HCT116 (cell line): ENCODE data around the gene PDSS1. TPM values are rescaled to one million over a fixed set of nuclear protein-coding genes. Genes with fewer than 3 reads are reported as not detected.
"Not testable (repeated sequence)": the region's sequence is repeated elsewhere in the genome, so short reads cannot be mapped to it uniquely, and the experiment has no call there.

Source experiments
- ATAC-seq: fragments of 200-7000 bp; cut with Tn5 transposase; 2 replicates; pipeline ENCODE4 v1.9.1; 2020; ENCODE audit warnings: mild to moderate bottlenecking, moderate library complexity
- BruUV-seq: library from RNA; stranded (reverse); fragments of 400-500 nt; replicated peaks from 2 replicates; lab custom pipeline; 2021; lab: Mats Ljungman, UMichigan
- CTCF ChIA-PET: fragments of 300-600 bp; sonication (Branson Sonifier 250); formaldehyde crosslinking; loops from one replicate; lab custom pipeline; 2021; ENCODE audit warnings: antibody characterized with exemption; lab: Charles Lee
- POLR2A ChIA-PET: fragments of 300-600, 350-600 bp; sonication (Branson Sonifier 250); formaldehyde crosslinking; loops from one replicate; lab custom pipeline; 2021; ENCODE audit warnings: antibody characterized with exemption; lab: Charles Lee
- RAD21 ChIA-PET, 2 experiments: fragments of 300-600 bp; sonication (Branson Sonifier 250); formaldehyde crosslinking; loops; one replicate each; lab custom pipeline; 2023; ENCODE audit warnings: low total read pairs in 2 of 2; ENCODE audit not compliant: uncharacterized antibody in 2 of 2, unreplicated experiment in 2 of 2, low non-redundant PET in 1 of 2; lab: Charles Lee
- DNase-seq: peaks from one replicate; pipeline ENCODE4 v3.0.0-alpha.2; 2010; ENCODE audit warnings: low read depth, low spot score
- H2AFZ ChIP-seq: fragments of 200-600 bp; shearing (Covaris generic), sonication (generic); 2 replicates; pipeline ENCODE4 v1.6.1; 2017; ENCODE audit warnings: low read depth, mixed run types, mixed read lengths, antibody characterized with exemption, low read length; ENCODE audit not compliant: poor library complexity, severe bottlenecking
- H3K27ac ChIP-seq: 2 replicates; pipeline ENCODE4 v1.5.1; 2012; ENCODE audit warnings: low read depth, low read length
- H3K27me3 ChIP-seq: fragments of 200-600 bp; sonication (generic); 2 replicates; pipeline ENCODE4 v1.6.1; 2016; ENCODE audit warnings: mixed run types, low read length, mixed read lengths; ENCODE audit not compliant: insufficient read depth
- H3K36me3 ChIP-seq, 2 experiments: fragments of 200-500 bp in 1 of 2; fragments of 200-600 bp in 1 of 2; sonication (Bioruptor generic) in 1 of 2; sonication (generic) in 1 of 2; 2 replicates each; pipeline versions ENCODE4 v1.5.1 to v1.6.1; 2014 to 2016; ENCODE audit warnings: low read length in 2 of 2, inconsistent platforms in 1 of 2, mixed read lengths in 1 of 2, mixed run types in 1 of 2; ENCODE audit not compliant: insufficient read depth in 2 of 2, control insufficient read depth in 1 of 2
- H3K4me1 ChIP-seq, 2 experiments: fragments of 200-600 bp in 1 of 2; sonication (generic) in 1 of 2; 2 replicates each; pipeline versions ENCODE4 v1.5.1 to v1.6.1; 2012 to 2017; ENCODE audit warnings: low read length in 2 of 2, inconsistent platforms in 1 of 2, mild to moderate bottlenecking in 1 of 2, mixed read lengths in 1 of 2, mixed run types in 1 of 2, moderate library complexity in 1 of 2; ENCODE audit not compliant: insufficient read depth in 2 of 2, control insufficient read depth in 1 of 2
- H3K4me2 ChIP-seq: fragments of 200-600 bp; sonication (generic); 2 replicates; pipeline ENCODE4 v1.6.1; 2017; ENCODE audit warnings: mixed run types, low read length, mixed read lengths
- H3K4me3 ChIP-seq, 2 experiments: fragments of 200-600 bp in 1 of 2; sonication (generic) in 1 of 2; replicated peaks in 1 of 2; 2 replicates each; pipeline ENCODE4 v1.5.1; 2011 to 2016; ENCODE audit warnings: low read length in 2 of 2, control low read depth in 1 of 2, low read depth in 1 of 2, mild to moderate bottlenecking in 1 of 2, mixed read lengths in 1 of 2, mixed run types in 1 of 2
- H3K79me2 ChIP-seq: fragments of 200-600 bp; sonication (generic); 2 replicates; pipeline ENCODE4 v1.6.1; 2017; ENCODE audit warnings: mild to moderate bottlenecking, mixed run types, low read length, moderate library complexity, mixed read lengths; ENCODE audit not compliant: insufficient read depth
- H3K9ac ChIP-seq: fragments of 200-600 bp; sonication (generic); 2 replicates; pipeline ENCODE4 v1.6.1; 2016; ENCODE audit warnings: low read length, mixed read lengths
- H3K9me2 ChIP-seq: fragments of 200-600 bp; sonication (generic), shearing (Covaris generic); 2 replicates; pipeline ENCODE4 v1.6.1; 2017; ENCODE audit warnings: mixed run types, mild to moderate bottlenecking, moderate library complexity; ENCODE audit not compliant: insufficient read depth
- H3K9me3 ChIP-seq, 2 experiments: fragments of 200-500 bp in 1 of 2; fragments of 200-600 bp in 1 of 2; sonication (Bioruptor generic) in 1 of 2; sonication (generic) in 1 of 2; 2 replicates each; pipeline ENCODE4 v1.6.1; 2014 to 2017; ENCODE audit warnings: low read length in 2 of 2, mixed read lengths in 2 of 2, inconsistent platforms in 1 of 2, low read depth in 1 of 2, mild to moderate bottlenecking in 1 of 2, mixed run types in 1 of 2, moderate library complexity in 1 of 2; ENCODE audit not compliant: control insufficient read depth in 1 of 2, insufficient read depth in 1 of 2
- H4K20me1 ChIP-seq: fragments of 200-600 bp; sonication (generic), shearing (Covaris generic); 2 replicates; pipeline ENCODE4 v1.6.1; 2017; ENCODE audit warnings: mixed run types, mild to moderate bottlenecking, moderate library complexity; ENCODE audit not compliant: insufficient read depth
- ATF3 ChIP-seq: IDR thresholded peaks from 2 replicates; pipeline ENCODE4 v1.6.1; 2012
- CBX3 ChIP-seq: IDR thresholded peaks from 2 replicates; pipeline ENCODE4 v1.6.1; 2012; ENCODE audit warnings: low read depth
- EGR1 ChIP-seq: IDR thresholded peaks from 2 replicates; pipeline ENCODE4 v1.6.1; 2012; ENCODE audit warnings: low read depth
- ELF1 ChIP-seq: IDR thresholded peaks from 2 replicates; pipeline ENCODE4 v1.6.1; 2012; ENCODE audit warnings: low read depth, borderline replicate concordance
- EZH2 ChIP-seq: fragments of 200-600 bp; sonication (generic); IDR thresholded peaks from 2 replicates; pipeline ENCODE4 v1.6.1; 2017; ENCODE audit warnings: antibody characterized with exemption, mixed run types
- EZH2phosphoT487 ChIP-seq: fragments of 200-600 bp; IDR thresholded peaks from 2 replicates; pipeline ENCODE4 v1.6.1; 2018; ENCODE audit warnings: antibody characterized with exemption, borderline replicate concordance
- FOSL1 ChIP-seq: IDR thresholded peaks from 2 replicates; pipeline ENCODE4 v1.6.1; 2012; ENCODE audit warnings: low read depth
- intact Hi-C: fragments of 100-400 bp; cut with micrococcal nuclease; formaldehyde crosslinking; loops from 2 replicates; pipeline ENCODE4 v1.10.0; 2022
- total RNA-seq: library from RNA; stranded (reverse); gene quantifications from one replicate; pipeline ENCODE4 v1.2.1, GENCODE V29; 2021; ENCODE audit not compliant: unreplicated experiment
- TF ChIP-seq, protein P1 (sequence below): IDR thresholded peaks from 2 replicates; pipeline ENCODE4 v1.6.1; 2012; ENCODE audit warnings: low read depth
- TF ChIP-seq, protein P2 (sequence below): IDR thresholded peaks from 2 replicates; pipeline ENCODE4 v1.6.1; 2012

PDSS1 gene
- total RNA-seq, 1 experiment from 2014 or later, result 23.5 TPM

DNA sequence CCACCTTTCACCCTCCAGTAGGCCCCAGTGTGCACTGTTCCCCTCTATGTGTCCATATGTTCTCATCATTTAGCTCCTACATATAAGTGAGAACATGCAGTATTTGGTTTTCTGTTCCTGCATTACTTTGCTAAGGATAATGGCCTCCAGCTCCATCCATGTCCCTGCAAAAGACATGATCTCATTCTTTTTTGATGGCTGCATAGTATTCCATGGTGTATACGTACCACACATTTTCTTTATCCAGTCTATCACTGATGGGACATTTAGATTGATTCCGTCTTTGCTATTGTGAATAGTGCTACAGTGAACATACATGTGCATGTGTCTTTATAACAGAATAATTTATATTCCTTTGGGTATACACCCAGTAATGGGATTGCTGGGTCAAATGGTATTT is 92.3 kb downstream of the PDSS1 start:
- H3K4me3 ChIP-seq, DNase-seq, RAD21 ChIA-PET, H4K20me1 ChIP-seq, POLR2A ChIA-PET, H3K9ac ChIP-seq, H3K27me3 ChIP-seq, H3K9me3 ChIP-seq, H3K4me1 ChIP-seq, H3K27ac ChIP-seq, H3K36me3 ChIP-seq, CTCF ChIA-PET, H3K4me2 ChIP-seq, intact Hi-C loops, H3K9me2 ChIP-seq, ATAC-seq, H2AFZ ChIP-seq, BruUV-seq: not testable (repeated sequence)
- H3K79me2 ChIP-seq, result peaks cover 23% of the 10 kb centered on the region

DNA sequence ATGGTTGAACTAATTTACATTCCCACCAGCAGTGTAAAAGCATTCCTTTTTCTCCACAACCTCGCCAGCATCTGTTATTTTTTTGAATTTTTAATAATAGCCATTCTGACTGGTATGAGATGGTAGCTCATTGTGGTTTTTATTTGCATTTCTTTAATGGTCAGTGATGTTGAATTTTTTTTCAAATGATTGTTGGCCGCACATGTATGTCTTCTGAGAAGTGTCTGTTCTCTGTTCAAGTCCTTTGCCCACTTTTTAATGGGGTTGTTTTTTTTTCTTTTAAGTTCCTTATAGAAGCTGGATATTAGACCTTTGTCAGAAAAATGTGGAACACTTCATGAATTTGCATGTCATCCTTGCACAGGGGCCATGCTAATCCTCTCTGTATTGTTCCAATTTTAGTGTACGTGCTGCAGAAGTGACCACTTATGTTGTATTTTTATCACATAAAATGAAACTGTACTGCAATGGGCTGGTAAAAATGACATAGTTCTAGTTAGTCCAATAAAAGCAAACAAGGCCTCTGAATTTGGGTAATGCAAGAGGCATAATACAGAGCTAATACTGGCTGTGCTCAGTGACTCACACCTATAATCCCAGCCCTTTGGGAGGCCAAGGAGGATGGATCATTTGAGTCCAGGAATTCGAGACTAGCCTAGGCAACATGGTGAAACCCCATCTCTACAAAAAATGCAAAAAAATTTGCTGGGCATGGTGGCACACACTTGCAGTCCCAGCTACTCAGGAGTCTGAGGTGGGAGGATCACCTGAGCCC is 92.9 kb downstream of the PDSS1 start:
- DNase-seq, result no peak
- Histone ChIP-seq H3K4me3 (no peak overlapping the region), H3K9ac (no peak overlapping the region), H4K20me1 (0 out of 2 replicates have a peak, but pooled peaks cover 5% of the 10 kb centered on the region), H3K4me2 (no peak overlapping the region), H3K4me1 (peaks cover 0 to 3% of the 10 kb centered on the region in 2 experiments; a peak in 1 of 4 replicates), H3K27ac (no peak overlapping the region), H3K9me2 (no peaks in the 10 kb centered on the region), H3K36me3 (no peaks in the 10 kb centered on the region), H2AFZ (no peak overlapping the region), H3K27me3 (no peaks in the 10 kb centered on the region), H3K9me3 (no peaks in the 10 kb centered on the region), H3K79me2 (peaks cover 20% of the 10 kb centered on the region)
- ChIA-PET POLR2A (no interaction called here), RAD21 (no interaction called here), CTCF (no interaction called here)
- ATAC-seq, result no peak
- no peak for TF ChIP-seq ELF1
- TF ChIP-seq CBX3, result no peak
- no peak for TF ChIP-seq FOSL1
- no peak for TF ChIP-seq ATF3
- TF ChIP-seq, protein P1, sequence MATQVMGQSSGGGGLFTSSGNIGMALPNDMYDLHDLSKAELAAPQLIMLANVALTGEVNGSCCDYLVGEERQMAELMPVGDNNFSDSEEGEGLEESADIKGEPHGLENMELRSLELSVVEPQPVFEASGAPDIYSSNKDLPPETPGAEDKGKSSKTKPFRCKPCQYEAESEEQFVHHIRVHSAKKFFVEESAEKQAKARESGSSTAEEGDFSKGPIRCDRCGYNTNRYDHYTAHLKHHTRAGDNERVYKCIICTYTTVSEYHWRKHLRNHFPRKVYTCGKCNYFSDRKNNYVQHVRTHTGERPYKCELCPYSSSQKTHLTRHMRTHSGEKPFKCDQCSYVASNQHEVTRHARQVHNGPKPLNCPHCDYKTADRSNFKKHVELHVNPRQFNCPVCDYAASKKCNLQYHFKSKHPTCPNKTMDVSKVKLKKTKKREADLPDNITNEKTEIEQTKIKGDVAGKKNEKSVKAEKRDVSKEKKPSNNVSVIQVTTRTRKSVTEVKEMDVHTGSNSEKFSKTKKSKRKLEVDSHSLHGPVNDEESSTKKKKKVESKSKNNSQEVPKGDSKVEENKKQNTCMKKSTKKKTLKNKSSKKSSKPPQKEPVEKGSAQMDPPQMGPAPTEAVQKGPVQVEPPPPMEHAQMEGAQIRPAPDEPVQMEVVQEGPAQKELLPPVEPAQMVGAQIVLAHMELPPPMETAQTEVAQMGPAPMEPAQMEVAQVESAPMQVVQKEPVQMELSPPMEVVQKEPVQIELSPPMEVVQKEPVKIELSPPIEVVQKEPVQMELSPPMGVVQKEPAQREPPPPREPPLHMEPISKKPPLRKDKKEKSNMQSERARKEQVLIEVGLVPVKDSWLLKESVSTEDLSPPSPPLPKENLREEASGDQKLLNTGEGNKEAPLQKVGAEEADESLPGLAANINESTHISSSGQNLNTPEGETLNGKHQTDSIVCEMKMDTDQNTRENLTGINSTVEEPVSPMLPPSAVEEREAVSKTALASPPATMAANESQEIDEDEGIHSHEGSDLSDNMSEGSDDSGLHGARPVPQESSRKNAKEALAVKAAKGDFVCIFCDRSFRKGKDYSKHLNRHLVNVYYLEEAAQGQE, result no peak
- no peak for TF ChIP-seq EGR1
- TF ChIP-seq EZH2, result no peak
- TF ChIP-seq, protein P2, sequence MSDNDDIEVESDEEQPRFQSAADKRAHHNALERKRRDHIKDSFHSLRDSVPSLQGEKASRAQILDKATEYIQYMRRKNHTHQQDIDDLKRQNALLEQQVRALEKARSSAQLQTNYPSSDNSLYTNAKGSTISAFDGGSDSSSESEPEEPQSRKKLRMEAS, result no peak
- TF ChIP-seq EZH2phosphoT487, result no peak
- intact Hi-C loops, result no loop called here
- BruUV-seq, result no TSS peak
